Stimulated activated naive CD8-positive, alpha-beta T cell treated with anti-CD3 and anti-CD28 coated beads, Interleukin-15, Interleukin-2, amounts not matched to agents 100 U/mL and 50 U/mL, for 24 hours (primary cell): ENCODE measurements around the gene GPR33.
A peak's percentile ranks its signal among the peaks of the same experiment; 100 is the strongest.
"Not testable (repeated sequence)": the region's sequence is repeated elsewhere in the genome, so short reads cannot be mapped to it uniquely, and the experiment has no call there.

ENCODE experiments used
- ATAC-seq: fragments of 150-1000 bp; cut with Tn5 transposase; one replicate; pipeline ENCODE4 v1.10.0; 2021
- DNase-seq: peaks from one replicate; pipeline ENCODE4 v3.0.0; 2021

Gene GPR33

DNA sequence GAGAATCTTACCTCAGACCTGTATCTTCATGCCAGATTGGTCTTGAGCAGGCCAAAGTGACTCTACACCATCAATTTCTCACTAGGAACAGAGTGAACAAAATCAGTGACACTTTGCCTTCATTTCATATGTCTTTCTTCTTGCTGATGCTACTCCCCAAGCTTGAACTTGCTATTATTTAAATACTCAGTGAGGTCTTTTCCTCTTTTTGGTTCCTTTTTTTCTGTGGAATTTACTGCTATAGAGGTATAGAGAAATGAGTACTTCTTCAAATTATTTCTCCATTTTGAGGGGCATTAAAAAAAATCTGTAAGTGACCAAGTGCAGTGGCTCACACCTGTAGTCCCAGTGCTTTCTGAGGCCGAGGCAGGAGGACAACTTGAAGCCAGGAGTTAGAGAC is at the start of gene GPR33:
Gene GPR33 (minus strand): TSS at position 154 of the 400 bp plus-strand sequence. CDS start 4,074 bp downstream, outside the sequence.
- no peak for ATAC-seq

DNA sequence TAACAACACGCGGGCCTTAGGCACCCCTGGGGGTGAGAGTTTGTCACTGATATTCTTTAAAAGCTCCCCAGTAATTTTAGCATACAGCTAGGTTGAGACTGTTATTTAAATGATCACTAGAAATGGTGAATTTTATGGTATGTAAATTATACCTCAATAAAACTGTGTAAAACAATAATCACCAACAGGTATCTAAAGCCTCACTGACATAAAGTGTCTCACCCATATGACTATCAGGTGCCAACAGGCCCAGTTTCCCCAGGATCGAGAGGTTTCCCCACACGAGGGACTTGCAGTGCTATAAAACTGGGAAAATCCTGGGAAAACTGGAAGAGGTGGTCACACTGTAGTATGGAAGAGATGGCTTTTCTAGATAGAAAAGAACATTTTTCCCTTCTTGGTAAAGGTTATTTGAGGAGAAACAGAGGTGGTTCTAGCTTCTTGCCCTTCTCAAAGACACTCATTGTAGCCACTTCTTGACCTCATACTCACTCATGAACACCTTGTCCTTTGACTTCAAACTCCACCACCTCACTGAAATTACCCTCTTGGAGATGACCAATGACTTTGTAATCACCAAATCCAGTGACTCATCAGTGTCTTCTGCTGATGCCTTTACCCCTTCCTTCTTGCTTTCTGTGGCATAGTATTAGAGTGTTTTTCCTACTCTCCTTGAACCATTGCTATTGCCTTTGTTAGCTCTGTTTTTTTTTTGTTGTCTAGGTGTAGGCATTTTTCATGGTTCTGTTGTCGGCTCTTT is 48.5 kb upstream of the GPR33 start:
- ATAC-seq (peak; percentile 23), DNase-seq (no peak)

More for the DNA sequence above, at the start of gene GPR33:
- DNase-seq, result no peak

DNA sequence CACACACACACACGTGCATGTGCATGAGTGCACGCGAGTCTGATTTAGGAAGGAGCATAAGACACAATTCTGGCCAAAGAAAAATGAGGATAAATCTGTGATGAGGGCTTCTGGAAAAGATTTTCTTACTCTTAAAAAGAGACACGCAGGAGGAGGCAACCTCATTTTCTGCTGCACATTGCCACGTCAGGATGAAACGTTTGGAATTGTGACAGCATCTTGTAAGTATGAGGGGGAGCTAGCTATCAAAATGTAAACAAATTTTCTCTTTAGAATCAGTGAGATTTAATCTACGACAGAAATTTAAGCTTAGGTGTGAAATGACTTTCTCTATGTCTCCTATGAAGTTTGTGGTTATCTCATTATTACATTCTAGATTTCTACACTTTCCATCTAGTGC is 42.3 kb upstream of the GPR33 start:
- ATAC-seq, result no peak

DNA sequence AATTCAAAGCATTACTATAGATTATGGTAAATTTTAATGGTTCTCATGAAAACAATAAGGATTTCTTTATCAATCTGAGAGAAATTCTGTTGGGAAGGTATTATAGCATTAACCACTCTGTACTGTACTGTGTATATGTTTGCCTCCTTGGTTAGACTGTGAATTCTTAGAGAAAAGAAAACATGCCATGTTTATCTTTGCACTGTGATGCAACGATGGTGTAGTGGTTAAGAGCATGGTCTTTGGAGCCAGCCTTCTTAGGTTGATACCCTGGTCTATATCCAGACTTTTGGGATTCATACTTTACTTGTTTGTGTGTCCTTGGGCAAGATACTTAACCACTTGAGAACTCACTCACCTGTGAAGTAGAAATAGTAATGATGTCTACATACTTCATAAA is 41.2 kb upstream of the GPR33 start:
- DNase-seq (no peak), ATAC-seq (no peak)

More for the DNA sequence above, 42.3 kb upstream of the GPR33 start:
- DNase-seq, result no peak

GRCh38 chr14:31527546-31527945 is 39.7 kb upstream of the GPR33 start:
- ATAC-seq (no peak), DNase-seq (no peak)

GRCh38 chr14:31527087-31527486 is 39.2 kb upstream of the GPR33 start:
- ATAC-seq, result no peak

GRCh38 chr14:31510855-31511254 is 23.0 kb upstream of the GPR33 start:
- ATAC-seq (no peak), DNase-seq (no peak)

More at GRCh38 chr14:31527087-31527486, 39.2 kb upstream of the GPR33 start:
- no peak for DNase-seq

GRCh38 chr14:31510222-31510621 is 22.4 kb upstream of the GPR33 start:
- no peak for ATAC-seq
- DNase-seq, result no peak

DNA sequence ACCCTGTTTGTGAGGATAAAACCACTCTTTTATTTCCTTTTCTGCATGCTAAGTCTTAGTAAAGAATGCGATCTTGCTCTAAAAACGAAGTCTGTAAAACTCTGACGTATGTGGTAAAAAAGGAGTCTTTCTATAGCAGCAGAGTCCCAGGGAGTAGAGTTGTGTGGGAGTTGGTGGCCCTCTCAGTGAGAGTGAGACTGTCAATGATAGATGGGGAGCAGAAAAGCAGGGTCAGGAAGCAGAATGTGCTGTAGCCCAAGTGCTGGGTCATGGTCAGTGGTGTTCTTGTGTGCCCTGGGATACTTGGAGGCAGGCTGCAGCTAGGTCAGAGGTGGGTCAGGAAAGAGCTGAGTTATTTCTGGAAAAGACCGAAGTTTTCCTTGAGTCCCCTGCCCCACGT is 20.3 kb upstream of the GPR33 start:
- ATAC-seq, result no peak

GRCh38 chr14:31505411-31505810 is 17.6 kb upstream of the GPR33 start:
- DNase-seq (no peak), ATAC-seq (no peak)

More for the DNA sequence above, 20.3 kb upstream of the GPR33 start:
- DNase-seq, result no peak

DNA sequence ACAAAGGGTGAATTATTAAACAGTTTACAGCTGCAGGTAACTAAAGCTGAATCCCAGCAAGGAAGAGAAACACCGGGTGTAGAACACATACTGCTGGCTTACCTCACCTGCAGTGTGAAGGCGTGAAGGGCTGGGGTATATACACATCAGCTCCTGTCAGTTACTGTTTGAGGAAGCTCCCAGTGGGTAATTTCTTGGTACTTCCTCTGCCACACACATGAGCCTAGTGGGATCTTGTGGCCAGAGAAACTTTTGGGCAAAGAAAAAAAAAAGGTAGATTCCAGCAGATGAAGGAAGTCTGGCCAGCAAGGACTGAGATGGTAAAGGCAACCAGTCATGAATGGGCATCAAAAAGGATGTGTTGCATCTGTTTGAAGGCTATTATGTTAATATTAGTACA is 14.0 kb upstream of the GPR33 start:
- no peak for DNase-seq
- ATAC-seq, result no peak

GRCh38 chr14:31492759-31493498 is 5.1 kb upstream of the GPR33 start:
- DNase-seq, result no peak
- no peak for ATAC-seq

GRCh38 chr14:31489691-31490090 is 1.9 kb upstream of the GPR33 start:
- DNase-seq, result no peak
- ATAC-seq, result no peak

DNA sequence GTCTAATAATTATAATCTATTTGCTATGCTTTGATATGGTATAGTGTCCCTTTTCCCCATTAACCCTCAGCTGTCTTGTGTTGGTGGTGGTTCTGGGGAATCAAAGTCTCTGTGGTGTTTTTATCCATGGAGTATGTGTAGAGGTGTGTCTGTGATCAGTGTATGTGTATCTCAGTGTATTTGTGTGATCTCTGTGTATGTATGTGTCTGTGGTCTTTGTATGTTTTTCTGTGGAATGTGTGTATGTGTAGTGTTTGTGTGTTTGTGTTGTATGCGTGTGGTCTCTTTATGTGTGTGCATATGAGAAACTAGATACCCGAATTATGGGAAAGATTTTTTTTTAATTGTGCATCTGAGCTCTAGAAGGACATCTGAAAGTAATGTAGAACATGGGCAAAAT is 1.1 kb downstream of the GPR33 start:
- ATAC-seq, result no peak
- no peak for DNase-seq

- ATAC-seq, result no peak
- DNase-seq, result no peak
Observed at GRCh38 chr14:31484754-31485153, 3.1 kb downstream of the GPR33 start.

DNA sequence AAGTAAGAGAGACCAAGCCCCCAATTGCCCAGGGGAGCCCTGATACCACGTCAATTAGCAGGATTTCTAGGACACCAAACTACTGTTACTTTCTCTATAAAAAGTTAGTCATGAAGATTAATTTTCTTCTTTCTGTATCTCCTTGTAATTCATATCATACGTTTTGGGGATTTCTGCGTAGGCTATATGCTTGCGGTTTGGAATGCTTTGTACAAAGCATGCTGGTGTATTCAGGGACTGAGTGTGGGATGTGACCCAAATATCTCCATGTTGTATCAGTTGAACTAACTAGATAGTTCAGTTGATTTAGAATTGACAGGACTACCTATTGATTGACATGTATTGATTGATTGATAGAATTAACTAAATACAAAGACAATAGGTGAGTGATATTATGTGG is 7.7 kb downstream of the GPR33 start:
- ATAC-seq, result no peak
- no peak for DNase-seq

DNA sequence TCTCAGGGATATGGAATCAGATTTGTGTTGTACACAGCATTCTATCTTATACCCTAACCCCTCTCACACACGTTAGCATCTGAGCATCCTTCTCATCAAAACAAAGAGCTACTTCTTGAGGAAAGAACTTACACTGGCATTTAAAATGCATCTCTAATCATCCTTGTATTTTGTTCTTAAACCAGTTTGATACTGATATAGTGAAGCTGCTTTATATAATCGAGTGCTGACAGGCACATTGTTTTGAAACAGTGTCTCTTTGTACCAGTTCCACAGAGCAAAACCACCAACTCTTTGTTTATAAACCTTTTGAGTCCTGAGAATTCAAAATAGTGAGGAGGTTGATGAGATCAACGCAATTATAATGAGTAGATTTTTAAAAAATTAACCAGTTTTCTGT is 8.8 kb downstream of the GPR33 start:
- no peak for DNase-seq

DNA sequence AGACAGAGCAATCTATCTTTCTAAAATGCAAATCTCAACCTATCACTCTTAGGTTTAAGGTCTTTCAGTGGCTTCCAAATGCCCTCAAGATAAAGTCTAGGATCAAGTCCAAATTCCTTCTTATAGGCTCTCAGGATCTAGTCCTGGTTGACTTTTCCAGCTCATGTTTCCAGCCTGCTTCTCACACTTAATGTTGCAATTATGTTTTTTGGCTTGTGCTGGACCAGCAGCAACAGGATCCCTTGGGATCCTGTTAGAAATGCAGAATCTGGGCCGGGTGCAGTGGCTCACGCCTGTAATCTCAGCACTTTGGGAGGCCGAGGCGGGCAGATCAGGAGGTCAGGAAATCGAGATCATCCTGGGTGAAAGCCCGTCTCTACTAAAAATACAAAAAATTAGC is 10.6 kb downstream of the GPR33 start:
- DNase-seq (no peak), ATAC-seq (no peak)

More for the DNA sequence above, 8.8 kb downstream of the GPR33 start:
- ATAC-seq, result no peak

DNA sequence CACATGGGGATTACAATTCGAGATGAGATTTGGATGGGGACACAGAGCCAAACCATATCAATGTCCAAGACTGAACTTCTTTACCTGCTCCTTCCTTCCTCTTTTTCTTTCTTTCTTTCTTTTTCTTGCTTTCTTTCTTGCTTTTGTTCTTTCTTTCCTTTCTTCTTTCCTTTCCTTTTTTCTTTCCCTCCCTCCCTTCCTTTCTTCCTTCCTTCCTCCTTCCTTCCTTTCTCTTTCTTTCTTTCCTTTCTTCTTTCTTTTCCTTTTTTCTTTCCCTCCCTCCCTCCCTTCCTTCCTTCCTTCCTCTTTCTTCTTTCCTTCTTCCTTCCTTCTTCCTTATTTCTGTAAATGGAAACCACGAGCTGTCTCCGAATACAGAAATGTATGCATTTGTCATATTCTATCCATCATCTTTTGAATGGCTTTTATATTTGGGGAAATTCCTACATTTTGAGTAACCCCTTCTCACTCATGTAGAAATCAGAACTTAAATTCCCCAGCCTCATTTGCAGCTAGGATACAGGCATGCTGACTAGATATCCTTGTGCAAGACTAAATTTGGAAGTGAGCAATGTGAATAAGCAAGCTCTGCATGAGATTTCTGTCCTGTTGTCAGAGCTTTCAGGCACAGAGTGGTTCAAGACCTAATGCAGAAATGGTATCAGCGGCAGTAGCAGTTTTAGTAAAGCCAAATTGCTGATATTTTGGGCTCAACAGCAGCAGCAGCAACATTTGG is 11.5 kb downstream of the GPR33 start:
- ATAC-seq, result no peak
- no peak for DNase-seq

GRCh38 chr14:31466554-31466953 is 21.3 kb downstream of the GPR33 start:
- no peak for ATAC-seq
- DNase-seq, result no peak

GRCh38 chr14:31465111-31465510 is 22.7 kb downstream of the GPR33 start:
- ATAC-seq, result no peak
- no peak for DNase-seq

DNA sequence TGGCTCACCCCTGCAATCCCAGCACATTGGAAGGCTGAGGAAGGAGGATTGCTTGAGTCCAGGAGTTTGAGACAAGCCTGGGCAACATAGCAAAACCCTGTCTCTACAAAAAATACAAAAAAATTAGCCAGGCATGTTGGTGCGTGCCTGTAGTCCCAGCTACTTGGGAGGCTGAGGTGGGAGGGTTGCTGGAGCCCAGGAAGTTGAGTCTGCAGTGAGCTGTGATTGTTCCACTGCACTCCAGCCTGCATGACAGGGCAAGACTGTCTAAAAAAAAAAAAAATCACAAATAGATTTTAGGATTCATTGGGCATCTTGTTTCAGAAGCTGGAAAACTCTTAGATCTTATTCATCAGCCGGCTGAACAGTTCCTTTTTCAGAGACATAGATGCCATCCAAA is 25.4 kb downstream of the GPR33 start:
- not testable (repeated sequence) for DNase-seq, ATAC-seq

- ATAC-seq (no peak), DNase-seq (no peak)
Observed at GRCh38 chr14:31461545-31461944, 26.3 kb downstream of the GPR33 start.
